HFFc6 (cell line): ENCODE results near the gene C3orf70. TPM values are rescaled to one million over a fixed set of nuclear protein-coding genes. Genes with fewer than 3 reads are reported as not detected.
A peak's percentile ranks its signal among the peaks of the same experiment; 100 is the strongest.

Source experiments
- DNase-seq: peaks from one replicate; pipeline ENCODE4 v3.0.0-alpha.2; 2018
- H3K27ac Mint-ChIP-seq: 2 replicates; pipeline ENCODE4 v1.8.0; 2020; ENCODE audit warnings: mild to moderate bottlenecking, mixed read lengths
- H3K27me3 Mint-ChIP-seq: 2 replicates; pipeline ENCODE4 v1.8.0; 2021; ENCODE audit warnings: mild to moderate bottlenecking, moderate library complexity, mixed read lengths; ENCODE audit not compliant: insufficient read depth
- H3K36me3 Mint-ChIP-seq: 2 replicates; pipeline ENCODE4 v1.8.0; 2021; ENCODE audit warnings: low read depth, mixed read lengths
- H3K4me1 Mint-ChIP-seq: 2 replicates; pipeline ENCODE4 v1.8.0; 2020; ENCODE audit warnings: low read depth, mixed read lengths
- H3K4me3 Mint-ChIP-seq: 2 replicates; pipeline ENCODE4 v1.8.0; 2020; ENCODE audit warnings: mild to moderate bottlenecking, moderate library complexity, mixed read lengths
- H3K9me3 Mint-ChIP-seq: 2 replicates; pipeline ENCODE4 v1.8.0; 2020; ENCODE audit warnings: mild to moderate bottlenecking, mixed read lengths
- total RNA-seq, 6 experiments: library from RNA; stranded (reverse); fragmentation: NEBNext Ultra II Directional; extraction: Animal tissue kit (Norgen Biotek cat#: 25700); gene quantifications; 2 replicates in 1 of 6; 3 replicates in 5 of 6; pipeline ENCODE4 v1.2.3, GENCODE V29; 2021
- TF ChIP-seq, protein P1 (sequence below): fragments of 200-600 bp; sonication (generic); IDR thresholded peaks from 2 replicates; pipeline ENCODE4 v1.5.0; 2021; ENCODE audit warnings: antibody characterized with exemption, mild to moderate bottlenecking

C3orf70 gene
- total RNA-seq, 6 experiments from 2014 or later: 0.02 to 0.14 (median 0.09) TPM

DNA sequence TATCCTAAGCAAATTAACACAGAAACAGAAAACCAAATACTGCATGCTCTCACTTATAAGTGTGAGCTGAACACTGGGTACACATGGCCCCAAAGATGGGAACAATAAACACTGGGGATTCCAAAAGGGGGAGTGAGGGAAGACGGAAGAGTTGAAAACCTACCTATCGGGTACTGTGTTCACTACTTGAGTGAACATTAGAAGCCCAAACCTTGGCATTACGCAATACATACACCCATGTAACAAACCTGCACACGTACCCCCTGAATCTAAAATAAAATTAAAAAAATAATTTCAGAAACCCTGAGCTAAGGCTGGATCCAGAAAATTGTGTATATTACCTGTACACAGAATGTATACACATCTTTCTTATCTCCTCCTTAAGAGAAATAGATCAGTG is 42.8 kb upstream of the C3orf70 start:
- TF ChIP-seq, protein P1, sequence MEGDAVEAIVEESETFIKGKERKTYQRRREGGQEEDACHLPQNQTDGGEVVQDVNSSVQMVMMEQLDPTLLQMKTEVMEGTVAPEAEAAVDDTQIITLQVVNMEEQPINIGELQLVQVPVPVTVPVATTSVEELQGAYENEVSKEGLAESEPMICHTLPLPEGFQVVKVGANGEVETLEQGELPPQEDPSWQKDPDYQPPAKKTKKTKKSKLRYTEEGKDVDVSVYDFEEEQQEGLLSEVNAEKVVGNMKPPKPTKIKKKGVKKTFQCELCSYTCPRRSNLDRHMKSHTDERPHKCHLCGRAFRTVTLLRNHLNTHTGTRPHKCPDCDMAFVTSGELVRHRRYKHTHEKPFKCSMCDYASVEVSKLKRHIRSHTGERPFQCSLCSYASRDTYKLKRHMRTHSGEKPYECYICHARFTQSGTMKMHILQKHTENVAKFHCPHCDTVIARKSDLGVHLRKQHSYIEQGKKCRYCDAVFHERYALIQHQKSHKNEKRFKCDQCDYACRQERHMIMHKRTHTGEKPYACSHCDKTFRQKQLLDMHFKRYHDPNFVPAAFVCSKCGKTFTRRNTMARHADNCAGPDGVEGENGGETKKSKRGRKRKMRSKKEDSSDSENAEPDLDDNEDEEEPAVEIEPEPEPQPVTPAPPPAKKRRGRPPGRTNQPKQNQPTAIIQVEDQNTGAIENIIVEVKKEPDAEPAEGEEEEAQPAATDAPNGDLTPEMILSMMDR: no peak

DNA sequence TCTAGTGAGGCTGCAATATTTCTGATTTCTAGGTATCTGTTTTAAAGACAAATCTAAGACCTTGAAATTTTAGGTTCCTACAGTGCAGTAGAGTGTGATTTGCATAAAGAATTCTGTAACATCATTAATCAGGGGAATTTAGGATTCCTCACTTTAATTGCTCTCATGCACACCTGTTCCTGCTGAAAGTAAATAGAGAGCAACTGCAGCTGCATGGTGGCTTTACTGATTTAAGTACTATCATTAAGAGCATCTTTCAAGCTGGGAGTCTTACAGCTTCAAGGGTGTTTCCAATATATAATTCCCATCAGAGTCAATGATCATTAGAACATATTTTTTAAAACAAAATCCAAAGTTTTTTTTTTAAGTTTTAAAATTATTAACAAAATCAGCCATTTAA is 36.0 kb upstream of the C3orf70 start:
- no peak overlapping the region for H3K4me3 Mint-ChIP-seq
- peaks cover 6% of the 10 kb centered on the region; the same call in 1 of the 2 replicates for H3K4me1 Mint-ChIP-seq
- no peak for DNase-seq
- H3K9me3 Mint-ChIP-seq: no peaks in the 10 kb centered on the region
- H3K27ac Mint-ChIP-seq: no peak overlapping the region
- H3K36me3 Mint-ChIP-seq: no peaks in the 10 kb centered on the region; the same call in 1 of the 2 replicates
- H3K27me3 Mint-ChIP-seq: peaks cover 4% of the 10 kb centered on the region; the same call in 1 of the 2 replicates
- TF ChIP-seq, protein P1: no peak

More for the DNA sequence above, 42.8 kb upstream of the C3orf70 start:
- no peak for DNase-seq
- no peak overlapping the region for H3K4me3 Mint-ChIP-seq
- H3K27me3 Mint-ChIP-seq: no peaks in the 10 kb centered on the region; the same call in 1 of the 2 replicates
- H3K27ac Mint-ChIP-seq: no peak overlapping the region
- peaks cover 12% of the 10 kb centered on the region for H3K4me1 Mint-ChIP-seq
- H3K9me3 Mint-ChIP-seq: no peaks in the 10 kb centered on the region
- H3K36me3 Mint-ChIP-seq: peaks cover under 1% of the 10 kb centered on the region

DNA sequence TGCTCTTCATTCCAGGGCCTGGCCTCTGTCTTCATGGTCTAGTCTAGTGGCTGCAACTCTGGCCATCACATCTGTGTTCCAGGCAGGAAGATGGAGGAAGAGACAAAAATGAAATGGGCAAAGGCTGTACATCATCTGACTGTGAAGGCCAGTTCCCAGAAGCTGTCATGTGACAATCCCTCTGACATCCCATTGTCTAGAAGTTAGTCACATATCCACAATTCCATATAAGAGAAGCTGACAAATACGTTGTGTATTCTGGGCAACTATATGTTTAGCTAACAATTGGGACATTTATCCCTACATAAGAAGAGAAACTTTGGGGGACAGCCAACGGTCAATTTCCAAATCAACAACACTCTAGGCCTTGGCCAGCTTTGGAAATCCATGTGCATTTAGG is 34.5 kb upstream of the C3orf70 start:
- Mint-ChIP-seq H3K27me3 (peaks cover 4% of the 10 kb centered on the region; the same call in 1 of the 2 replicates), H3K4me1 (peaks cover 6% of the 10 kb centered on the region; the same call in 1 of the 2 replicates), H3K36me3 (no peaks in the 10 kb centered on the region; the same call in 1 of the 2 replicates), H3K27ac (no peak overlapping the region), H3K4me3 (no peak overlapping the region), H3K9me3 (no peaks in the 10 kb centered on the region)
- TF ChIP-seq, protein P1: no peak
- DNase-seq: no peak

DNA sequence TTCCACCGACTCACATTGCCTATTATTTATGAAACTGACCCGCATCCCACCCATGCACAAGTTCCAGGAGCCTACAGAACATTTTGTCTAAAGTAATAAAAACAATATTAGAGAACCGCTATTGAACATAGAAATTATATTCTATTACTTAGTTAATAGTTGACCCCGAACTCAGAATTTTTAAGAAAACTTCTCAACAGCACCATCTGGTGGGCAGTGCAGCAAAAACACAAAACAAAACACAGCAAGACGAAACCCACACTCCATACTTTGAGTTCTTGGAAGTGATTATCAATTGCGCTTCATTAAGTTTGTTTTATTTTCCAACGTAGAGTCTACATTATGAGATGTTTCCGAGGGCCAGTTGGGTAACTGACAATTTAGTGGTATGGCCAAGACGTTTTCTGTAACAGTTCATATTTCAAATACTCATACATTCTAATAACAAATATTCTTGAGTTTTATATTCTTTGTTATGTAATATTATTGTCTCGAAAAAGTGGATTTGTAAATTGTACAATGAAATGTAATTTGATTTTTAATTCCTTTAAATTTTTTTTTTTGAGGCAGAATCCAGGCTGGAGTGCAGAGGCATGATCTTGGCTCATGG is 24.0 kb upstream of the C3orf70 start:
- H3K27me3 Mint-ChIP-seq: no peaks in the 10 kb centered on the region; the same call in none of the 2 replicates
- TF ChIP-seq, protein P1: peak; percentile 93
- peaks cover 18% of the 10 kb centered on the region for H3K4me1 Mint-ChIP-seq
- H3K36me3 Mint-ChIP-seq: no peaks in the 10 kb centered on the region
- no peak overlapping the region for H3K27ac Mint-ChIP-seq
- peak; percentile 28 for DNase-seq
- no peaks in the 10 kb centered on the region for H3K9me3 Mint-ChIP-seq
- no peak overlapping the region for H3K4me3 Mint-ChIP-seq

DNA sequence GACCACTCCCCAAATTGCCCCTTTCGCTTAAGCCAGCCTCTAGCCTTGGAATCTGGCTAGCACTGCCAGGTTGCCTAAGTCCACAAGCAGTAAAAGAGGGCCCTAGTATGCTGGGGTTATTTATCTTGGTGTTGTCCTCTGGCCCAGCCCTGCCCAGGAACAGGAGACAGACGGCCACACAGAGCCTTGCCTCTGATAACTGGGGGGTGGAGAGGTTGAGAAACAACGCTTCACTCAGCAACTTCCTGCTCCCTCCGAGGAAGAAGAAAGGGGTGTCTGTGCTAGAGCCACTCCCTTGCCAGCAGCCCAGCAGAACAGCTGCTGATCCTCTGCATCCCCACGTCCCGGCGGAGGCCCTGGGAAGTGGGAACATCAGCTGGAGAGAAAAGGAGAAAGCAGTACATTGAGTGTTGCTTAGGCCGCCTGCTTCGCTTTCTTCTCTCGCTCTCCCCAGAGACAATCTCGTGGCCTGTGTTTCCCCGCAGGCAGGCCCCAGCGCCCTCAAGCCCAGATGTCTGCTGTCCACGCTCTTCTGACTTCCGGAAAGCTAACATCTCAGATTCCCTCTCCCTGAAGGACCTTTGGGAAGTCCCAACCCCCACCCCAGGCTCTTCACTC is 22.6 kb upstream of the C3orf70 start:
- no peaks in the 10 kb centered on the region; the same call in none of the 2 replicates for H3K27me3 Mint-ChIP-seq
- H3K4me3 Mint-ChIP-seq: no peak overlapping the region
- H3K27ac Mint-ChIP-seq: peak overlapping the region; percentile 14; the same call in 1 of the 2 replicates
- peaks cover 18% of the 10 kb centered on the region for H3K4me1 Mint-ChIP-seq
- H3K9me3 Mint-ChIP-seq: no peaks in the 10 kb centered on the region
- TF ChIP-seq, protein P1: no peak
- no peak for DNase-seq
- no peaks in the 10 kb centered on the region for H3K36me3 Mint-ChIP-seq
